Measurements from ENCODE around the gene MME.

- TF ChIP-seq, protein P1, sequence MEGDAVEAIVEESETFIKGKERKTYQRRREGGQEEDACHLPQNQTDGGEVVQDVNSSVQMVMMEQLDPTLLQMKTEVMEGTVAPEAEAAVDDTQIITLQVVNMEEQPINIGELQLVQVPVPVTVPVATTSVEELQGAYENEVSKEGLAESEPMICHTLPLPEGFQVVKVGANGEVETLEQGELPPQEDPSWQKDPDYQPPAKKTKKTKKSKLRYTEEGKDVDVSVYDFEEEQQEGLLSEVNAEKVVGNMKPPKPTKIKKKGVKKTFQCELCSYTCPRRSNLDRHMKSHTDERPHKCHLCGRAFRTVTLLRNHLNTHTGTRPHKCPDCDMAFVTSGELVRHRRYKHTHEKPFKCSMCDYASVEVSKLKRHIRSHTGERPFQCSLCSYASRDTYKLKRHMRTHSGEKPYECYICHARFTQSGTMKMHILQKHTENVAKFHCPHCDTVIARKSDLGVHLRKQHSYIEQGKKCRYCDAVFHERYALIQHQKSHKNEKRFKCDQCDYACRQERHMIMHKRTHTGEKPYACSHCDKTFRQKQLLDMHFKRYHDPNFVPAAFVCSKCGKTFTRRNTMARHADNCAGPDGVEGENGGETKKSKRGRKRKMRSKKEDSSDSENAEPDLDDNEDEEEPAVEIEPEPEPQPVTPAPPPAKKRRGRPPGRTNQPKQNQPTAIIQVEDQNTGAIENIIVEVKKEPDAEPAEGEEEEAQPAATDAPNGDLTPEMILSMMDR (conservative IDR thresholded peaks at IDR 0.05; ENCODE audit: low read length): no peak
- TF ChIP-seq EZH2phosphoT487 (IDR thresholded peaks at IDR 0.05; ENCODE audit: borderline replicate concordance): no peak
These were observed 8.7 kb downstream of the MME start for GRCh38 chr3:155088706-155089345.
